ENCODE data around the gene FUT8.

- TF ChIP-seq EZH2 (IDR thresholded peaks at IDR 0.05; ENCODE audit: borderline replicate concordance, low read depth, low read length, severe bottlenecking): no peak
- no peak for TF ChIP-seq CTCF (IDR thresholded peaks at IDR 0.05; ENCODE audit: borderline replicate concordance, extremely low read depth, low read length, poor library complexity, severe bottlenecking)
These were observed 64.4 kb downstream of the FUT8 start for GRCh38 chr14:65476942-65477318.

Measured in DND-41 (cell line).